Stimulated activated CD8-positive, alpha-beta memory T cell treated with anti-CD3 and anti-CD28 coated beads, Interleukin-12 subunit alpha, Interleukin-12 subunit beta, amount 100 ng/mL, for 1 hour (primary cell): ENCODE results near the gene DUSP22.

Experiments
- DNase-seq: peaks from one replicate; pipeline ENCODE4 v3.0.0-alpha.2; 2020; ENCODE audit warnings: low read depth

Gene DUSP22

GRCh38 chr6:296151-297122 lies 4.2 kb downstream of the DUSP22 start:
- no peak for DNase-seq

DNA sequence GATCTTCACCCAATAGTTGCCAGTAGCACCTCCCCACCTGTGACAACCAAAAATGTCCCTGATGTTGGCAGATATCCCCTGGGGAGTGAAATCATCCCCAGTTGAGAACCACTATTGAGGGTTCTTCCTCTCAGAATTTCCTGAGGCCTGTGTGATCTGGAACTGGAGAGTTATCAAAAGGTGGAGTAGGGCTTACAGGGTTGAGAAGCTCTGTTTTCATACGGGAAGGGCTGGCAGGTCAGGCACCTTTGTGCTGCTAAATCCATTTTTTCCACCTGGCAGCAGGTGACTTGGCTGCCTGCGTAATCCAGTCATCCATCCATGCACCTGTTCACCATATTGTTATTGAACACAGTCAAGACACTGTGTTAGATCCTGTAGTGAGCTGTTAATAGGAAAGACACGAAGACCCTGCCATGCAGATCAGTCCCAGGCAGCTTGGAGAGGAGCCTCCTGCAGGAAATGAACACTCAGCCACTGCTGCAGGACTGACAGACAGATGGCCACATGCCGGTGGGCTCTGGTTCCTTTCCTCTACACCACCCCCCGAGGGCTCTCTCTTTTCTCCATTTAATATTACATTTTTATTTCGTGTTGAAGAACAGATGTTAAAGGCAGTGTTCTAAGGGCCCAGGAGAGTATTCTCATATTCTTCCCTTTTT lies 5.4 kb downstream of the DUSP22 start:
- no peak for DNase-seq

DNA sequence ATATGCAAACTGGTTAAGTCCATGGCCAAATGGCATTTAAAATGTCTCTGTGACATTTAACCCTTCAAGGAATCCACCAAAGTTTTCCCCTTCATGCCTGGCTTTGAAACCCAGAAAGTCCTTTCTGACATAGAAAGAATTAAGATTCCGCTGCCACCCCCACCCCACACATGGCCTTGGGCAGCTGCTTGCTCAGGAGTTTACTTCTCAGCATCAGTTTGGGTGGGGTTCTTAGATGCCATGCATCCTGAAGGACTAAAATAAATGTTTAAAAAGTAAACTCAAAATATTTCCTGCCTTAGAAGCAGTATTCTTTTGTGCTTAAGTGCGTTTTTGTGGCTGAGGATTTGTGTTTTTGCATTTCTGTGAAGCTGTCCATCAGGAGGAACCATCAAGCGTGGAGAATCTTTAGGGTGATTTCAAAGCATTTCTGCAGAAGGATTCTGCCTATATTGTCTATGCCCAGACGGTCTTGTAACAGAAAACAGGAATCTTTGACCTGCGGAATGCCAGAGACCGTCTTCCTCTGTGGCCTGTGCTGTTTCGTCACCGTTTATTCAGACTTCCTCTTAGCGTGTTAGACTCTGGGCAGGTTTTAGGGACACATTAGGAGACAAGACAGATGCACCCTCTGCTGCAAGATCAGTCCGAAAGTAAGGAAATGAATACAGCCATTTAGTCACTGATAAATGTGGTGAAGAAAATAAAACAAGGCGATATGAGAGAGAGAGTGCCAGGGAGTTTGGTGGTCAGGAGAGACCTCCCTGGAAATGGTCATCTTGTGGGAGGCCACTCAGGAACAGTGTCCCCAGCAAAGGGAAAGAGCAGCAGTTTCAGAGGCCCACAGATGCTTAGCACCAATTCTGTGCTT lies 6.2 kb downstream of the DUSP22 start:
- DNase-seq: no peak

- DNase-seq: no peak
Observed at GRCh38 chr6:299104-299980, 7.1 kb downstream of the DUSP22 start.

- DNase-seq: no peak
Observed at GRCh38 chr6:300026-300425, 7.7 kb downstream of the DUSP22 start.

GRCh38 chr6:300494-301198 lies 8.4 kb downstream of the DUSP22 start:
- no peak for DNase-seq

GRCh38 chr6:301526-301925 lies 9.2 kb downstream of the DUSP22 start:
- DNase-seq: no peak

DNA sequence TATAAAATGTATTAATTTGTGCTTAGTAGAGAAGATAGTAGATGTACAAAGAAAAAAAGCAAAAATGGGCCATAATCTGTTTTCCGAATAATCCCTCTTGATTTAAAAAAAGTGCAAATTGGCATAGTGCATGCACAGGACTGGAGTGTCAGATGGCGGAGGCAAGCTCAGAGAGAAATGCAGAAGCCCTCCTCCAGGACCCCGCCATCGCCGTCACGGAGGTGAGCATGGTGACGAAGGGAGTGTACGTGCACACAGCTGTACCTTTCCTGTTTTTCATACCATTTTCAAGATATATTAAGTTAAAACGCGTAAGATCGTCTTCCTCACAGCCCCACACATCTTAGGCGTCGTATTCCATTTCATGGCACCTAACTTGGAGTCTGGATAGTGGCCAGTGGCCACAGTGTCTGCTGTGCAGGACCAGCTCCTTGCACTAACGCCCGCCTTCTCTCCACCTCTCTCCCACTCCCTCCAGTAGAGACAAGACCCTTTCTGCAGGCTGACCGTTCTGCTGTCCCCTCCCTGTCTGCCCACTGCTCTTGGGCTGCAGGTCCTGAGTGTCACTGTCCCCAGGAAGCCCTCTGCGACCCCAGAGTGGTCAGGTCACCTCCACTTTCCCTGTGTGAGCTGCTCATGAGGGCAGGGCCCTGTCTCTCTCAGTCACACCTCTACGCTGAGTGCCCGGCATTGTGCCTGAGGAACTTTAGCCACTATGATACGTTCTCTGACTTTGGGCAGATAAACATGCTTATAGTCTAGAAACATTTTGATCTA lies 9.8 kb downstream of the DUSP22 start:
- DNase-seq: no peak

- no peak for DNase-seq
Observed at GRCh38 chr6:302760-303159, 10.5 kb downstream of the DUSP22 start.

DNA sequence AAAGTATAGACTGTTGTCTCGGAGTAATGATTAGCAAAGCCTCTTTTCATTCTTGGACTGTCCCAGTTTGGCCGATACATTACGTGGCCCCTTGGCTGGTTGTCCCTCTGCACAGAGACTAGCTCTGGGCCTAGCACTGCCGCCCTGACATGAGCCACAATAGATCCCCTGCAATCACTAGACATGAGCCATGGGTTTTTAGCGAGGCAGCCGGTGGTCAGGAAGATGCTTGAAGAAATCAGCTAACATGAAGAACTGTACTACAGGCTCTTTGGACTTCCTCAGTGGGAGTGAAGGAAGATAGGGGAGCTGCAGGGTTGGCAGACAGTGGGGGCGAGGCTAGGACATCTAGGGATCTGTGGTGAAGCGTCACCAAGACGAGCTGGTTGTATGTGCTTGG lies 11.0 kb downstream of the DUSP22 start:
- DNase-seq: no peak

GRCh38 chr6:303948-304558 lies 11.8 kb downstream of the DUSP22 start:
- DNase-seq: no peak

DNA sequence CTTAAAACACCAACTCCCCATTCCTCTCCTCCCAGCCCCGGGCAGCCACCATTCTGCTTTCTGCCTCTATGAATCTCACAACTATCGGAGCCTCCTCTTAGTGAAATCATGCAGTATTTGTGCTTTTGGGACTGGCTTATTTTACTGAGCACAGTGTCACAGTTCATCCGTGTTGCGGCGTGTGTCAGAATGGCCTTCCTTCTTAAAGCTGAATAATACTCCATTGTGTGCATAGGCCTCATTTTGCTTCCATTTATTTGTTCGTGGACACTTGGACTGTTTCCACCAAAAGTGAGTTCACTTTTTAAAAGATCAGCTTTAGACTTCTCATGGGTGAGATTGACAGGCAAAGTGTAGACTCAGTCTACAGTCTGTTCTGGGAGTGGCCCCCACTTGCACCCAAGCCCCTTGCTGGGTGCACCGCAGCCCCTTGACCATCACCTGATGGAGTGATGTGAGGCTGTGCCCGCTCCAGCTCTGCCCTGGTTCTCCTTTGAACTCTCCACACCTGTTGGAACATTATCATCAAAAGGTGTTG lies 12.6 kb downstream of the DUSP22 start:
- DNase-seq: no peak

DNA sequence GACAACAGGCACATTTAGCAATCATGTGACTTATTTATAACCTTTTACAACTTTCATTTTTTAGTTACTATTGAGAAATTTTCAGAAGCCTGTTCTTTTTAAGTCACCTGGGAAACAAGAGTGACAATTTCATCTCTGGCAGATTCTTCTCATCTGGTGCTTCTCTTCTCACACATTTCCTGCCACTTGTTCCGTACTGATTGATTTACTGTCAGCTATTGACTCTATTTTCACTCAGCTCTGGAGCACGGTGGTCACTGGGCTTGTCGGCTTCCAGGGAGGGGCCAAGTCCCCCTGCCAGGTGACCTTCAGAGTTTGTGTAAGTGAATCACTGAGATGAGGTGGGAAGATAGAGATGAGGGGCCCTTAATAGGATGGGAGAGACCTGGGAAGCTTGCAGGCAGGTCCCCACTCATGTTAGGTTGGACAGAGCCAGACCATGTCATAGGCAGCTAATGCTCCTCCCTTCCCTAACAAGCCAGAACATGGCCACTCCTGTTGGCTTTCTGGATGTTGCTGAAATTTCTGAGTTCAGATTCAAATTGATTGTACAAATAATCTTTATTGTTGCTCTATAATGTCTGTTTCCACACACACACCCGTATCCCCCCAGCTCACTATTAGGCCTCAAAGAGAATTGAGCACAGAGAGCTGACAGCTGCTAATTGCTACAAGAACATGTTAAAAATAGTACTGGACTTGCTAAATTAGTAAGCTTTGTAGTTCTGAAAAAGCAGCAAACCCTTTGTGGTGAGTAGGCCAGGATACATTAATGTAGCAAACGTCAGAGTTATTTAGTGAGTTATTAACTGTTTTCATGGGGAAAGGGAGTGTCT lies 13.3 kb downstream of the DUSP22 start:
- DNase-seq: no peak

DNA sequence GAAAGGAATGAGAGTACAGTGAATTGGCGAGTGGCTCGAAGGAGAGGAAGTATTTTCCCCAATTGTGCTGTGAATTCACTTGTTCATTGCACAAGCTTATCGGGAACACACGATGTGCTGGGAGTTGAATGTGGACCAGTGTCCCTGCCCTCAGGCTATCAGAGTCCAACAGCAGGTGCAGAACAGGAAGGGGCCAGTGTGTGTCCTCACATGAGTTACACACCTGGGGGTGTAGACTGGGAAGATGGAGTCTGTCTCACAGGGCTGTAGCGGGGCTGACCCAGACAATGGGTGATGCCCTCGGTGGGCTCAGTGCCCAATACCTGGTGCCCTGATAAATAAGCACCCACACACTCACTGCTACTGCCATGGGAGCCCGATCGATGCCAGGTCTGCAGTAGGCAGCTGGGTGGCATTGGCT lies 14.4 kb downstream of the DUSP22 start:
- no peak for DNase-seq

DNA sequence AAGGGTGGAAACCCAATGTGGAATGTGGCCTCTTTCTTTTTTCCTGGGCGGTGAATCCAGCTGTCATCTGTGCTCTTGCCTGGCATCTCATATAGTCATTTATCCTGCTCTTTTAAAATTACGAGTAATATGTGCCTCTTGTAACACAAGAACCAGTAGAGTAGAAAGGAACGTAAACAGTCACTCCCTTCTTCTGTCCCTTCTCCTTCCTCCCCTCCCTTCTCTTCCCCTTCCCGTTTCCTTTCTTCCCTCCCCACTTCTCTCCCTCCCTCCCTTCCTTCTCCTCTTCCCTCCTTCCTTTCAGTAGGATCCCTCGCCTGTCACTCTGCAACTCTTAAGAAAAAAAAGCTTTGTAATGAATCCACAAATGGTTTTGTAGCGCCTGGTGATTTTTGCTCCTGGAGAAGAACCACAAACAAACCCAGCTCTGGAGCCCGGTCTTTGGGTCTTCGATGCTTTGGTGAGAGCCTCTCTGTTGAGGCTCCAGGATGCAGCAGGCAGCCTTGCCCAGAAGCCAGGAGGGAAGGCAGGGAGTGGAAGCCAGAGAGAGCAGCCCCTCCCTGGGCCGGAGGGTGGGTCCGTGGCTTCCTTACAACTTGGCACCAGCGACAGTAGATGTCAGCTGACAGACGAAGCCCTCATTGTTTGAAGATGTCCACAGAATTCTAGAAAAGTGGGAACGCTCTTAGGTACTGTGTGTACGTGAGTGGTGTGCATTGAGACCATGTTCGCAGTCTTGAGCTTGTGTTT lies 15.0 kb downstream of the DUSP22 start:
- no peak for DNase-seq

GRCh38 chr6:307874-308273 lies 15.6 kb downstream of the DUSP22 start:
- DNase-seq: no peak

- no peak for DNase-seq
Observed at GRCh38 chr6:308307-308706, 16.0 kb downstream of the DUSP22 start.

DNA sequence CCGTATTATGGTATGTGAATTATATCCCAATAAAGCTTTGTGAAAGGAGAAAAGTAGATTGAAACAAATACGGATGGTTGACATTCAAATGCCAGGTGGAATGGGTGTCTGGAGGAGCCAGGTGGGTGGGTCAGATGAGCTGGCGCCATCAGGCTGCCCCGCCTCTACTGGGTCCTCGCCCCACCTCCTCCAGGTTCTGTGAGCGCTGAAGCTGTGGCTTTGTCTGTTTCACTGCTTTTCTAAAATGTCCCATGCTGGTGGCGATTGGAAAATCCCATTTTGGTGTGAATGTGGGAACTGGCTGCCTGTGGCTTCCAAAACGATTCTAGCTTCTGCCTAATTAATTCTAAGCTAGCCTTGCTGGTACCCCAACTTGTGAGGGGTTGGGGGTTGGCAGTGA lies 16.5 kb downstream of the DUSP22 start:
- no peak for DNase-seq
